ENCODE measurements around the gene COL2A1. TPM values are rescaled to one million over a fixed set of nuclear protein-coding genes. Genes with fewer than 3 reads are reported as not detected.

COL2A1 gene
- total RNA-seq, 1 experiment from 2014 or later: 10.8 TPM

GRCh38 chr12:48045965-48046518 is 41.8 kb upstream of the COL2A1 start:
- Histone ChIP-seq H4K8ac (replicated peaks; ENCODE audit: insufficient read length, low read depth, low read length) (no peak overlapping the region), H3K14ac (ENCODE audit: insufficient read depth, low read length) (no peak overlapping the region), H2BK20ac (ENCODE audit: low read depth, low read length, poor library complexity, severe bottlenecking) (no peak overlapping the region), H2AFZ (ENCODE audit: low read length) (no peak overlapping the region), H3K79me2 (ENCODE audit: insufficient read depth, low read length) (no peaks in the 10 kb centered on the region), H3K27me3 (ENCODE audit: insufficient read depth, low read length) (no peaks in the 10 kb centered on the region), H4K20me1 (ENCODE audit: control insufficient read depth, insufficient read depth, insufficient read length) (no peaks in the 10 kb centered on the region), H2BK15ac (ENCODE audit: low read depth, low read length) (no peak overlapping the region), H3K4me2 (ENCODE audit: insufficient read depth, insufficient read length, low read length) (no peak overlapping the region), H3K9ac (ENCODE audit: extremely low read depth, insufficient read length, low read length) (no peak overlapping the region), H3K56ac (ENCODE audit: insufficient read length, low read depth, low read length) (no peak overlapping the region), H2BK120ac (ENCODE audit: low read depth, low read length, poor library complexity, severe bottlenecking) (no peak overlapping the region), H3K18ac (ENCODE audit: insufficient read length, low read depth, low read length) (no peak overlapping the region), H2BK5ac (ENCODE audit: insufficient read length, low read length) (no peak overlapping the region), H2BK12ac (ENCODE audit: insufficient read length, low read depth, low read length) (no peak overlapping the region), H3T11ph (ENCODE audit: low read length) (no peak overlapping the region), H4K91ac (ENCODE audit: insufficient read length, low read depth, low read length) (no peak overlapping the region), H2AK5ac (ENCODE audit: insufficient read length, low read length) (no peak overlapping the region), H3K79me1 (ENCODE audit: insufficient read depth, low read depth, low read length, poor library complexity, severe bottlenecking) (no peaks in the 10 kb centered on the region), H3K27ac (ENCODE audit: insufficient read length, low read depth, low read length) (no peak overlapping the region), H3K4ac (ENCODE audit: low read depth, low read length) (no peak overlapping the region), H4K5ac (ENCODE audit: insufficient read length, low read depth, low read length) (no peak overlapping the region), H3K23ac (ENCODE audit: insufficient read length, low read depth, low read length) (no peak overlapping the region), H3K4me1 (ENCODE audit: insufficient read depth, low read length) (no peaks in the 10 kb centered on the region), H3K23me2 (ENCODE audit: insufficient read length, low read depth, low read length, poor library complexity, severe bottlenecking) (no peaks in the 10 kb centered on the region), H3K9me3 (ENCODE audit: control insufficient read depth, low read depth, low read length) (no peaks in the 10 kb centered on the region)
- no peak for TF ChIP-seq CTCF (conservative IDR thresholded peaks at IDR 0.05)
- Mint-ChIP-seq H3K4me1 (no peaks in the 10 kb centered on the region), H3K4me3 (no peak overlapping the region), H3K27me3 (ENCODE audit: low read depth) (no peaks in the 10 kb centered on the region; the same call in 1 of the 2 replicates), H3K9me3 (no peaks in the 10 kb centered on the region), H3K36me3 (ENCODE audit: insufficient read depth in 1 of 3, low read depth in 3 of 3) (peaks cover 9 to 60% (median 49%) of the 10 kb centered on the region in 3 experiments; a peak in 6 of 7 replicates), H3K27ac (no peak overlapping the region)
- DNase-seq: no peak
- WGBS (ENCODE audit: extremely low coverage, insufficient read length, low lambda C conversion rate): no CpG with 5 or more reads among the region's 2 CpGs

Data from H9 (cell line).